ENCODE results near the gene HS3ST1. TPM values are rescaled to one million over a fixed set of nuclear protein-coding genes. Genes with fewer than 3 reads are reported as not detected.

The HS3ST1 gene
- polyA plus RNA-seq, 3 donors: 0.74 to 2.2 (median 1.4) TPM

DNA sequence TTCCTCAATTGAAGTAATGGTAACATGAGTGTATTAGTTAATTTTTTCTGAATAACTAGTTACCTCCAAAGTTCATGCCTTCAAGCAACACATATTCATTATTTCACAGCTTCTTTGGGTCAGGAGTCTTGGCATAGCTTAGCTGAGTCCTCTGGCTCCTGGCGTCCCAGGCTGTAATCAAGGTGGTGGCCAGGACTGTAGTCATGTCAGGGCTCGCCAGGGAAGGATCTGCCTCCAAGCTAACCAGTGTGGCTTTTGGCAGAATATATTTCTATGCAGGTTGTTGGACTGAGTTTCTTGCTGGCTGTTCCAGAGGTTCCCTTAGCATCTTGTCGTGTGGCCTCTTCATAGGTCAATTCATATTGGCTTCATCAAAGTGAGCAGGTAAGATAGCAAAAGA is 10.0 kb upstream of the HS3ST1 start:
- no peak for DNase-seq

DNA sequence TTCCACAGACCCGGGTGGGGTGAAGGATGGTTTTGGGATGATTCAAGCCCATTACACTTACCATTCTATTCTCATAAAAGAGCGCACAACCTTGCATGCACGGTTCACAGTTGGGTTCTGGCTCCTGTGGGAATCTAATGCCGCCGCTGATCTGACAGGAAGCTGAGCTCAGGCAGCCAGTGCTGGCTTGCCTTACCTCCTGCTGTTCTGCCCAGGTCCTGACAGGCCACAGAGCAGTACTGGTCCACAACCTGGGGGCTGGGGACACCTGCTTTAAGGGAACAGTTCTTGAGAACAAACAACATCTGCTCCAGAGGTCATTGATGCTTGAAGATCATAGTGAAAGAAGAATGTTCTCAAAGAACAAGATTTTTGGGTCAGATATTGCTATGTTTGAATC is 8.0 kb upstream of the HS3ST1 start:
- DNase-seq: no peak

DNA sequence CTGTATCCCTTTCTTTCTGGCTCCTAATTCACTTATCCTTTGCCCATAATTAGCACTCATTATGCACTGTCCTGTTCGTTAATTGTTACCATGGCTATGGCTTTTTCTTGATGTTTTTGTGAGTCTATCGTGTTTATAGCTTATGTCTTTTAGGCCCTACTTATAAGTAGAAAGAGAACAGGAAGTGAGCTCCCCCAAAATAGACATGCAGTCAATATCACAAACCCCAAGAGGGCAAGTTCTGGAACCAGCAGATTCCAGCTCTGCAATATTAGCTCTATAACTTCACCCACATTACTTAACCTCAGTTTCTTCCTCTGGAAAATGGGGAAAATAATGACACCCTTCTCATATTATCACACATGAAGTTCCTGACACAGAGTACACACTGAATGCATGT is 7.4 kb upstream of the HS3ST1 start:
- DNase-seq: no peak

DNA sequence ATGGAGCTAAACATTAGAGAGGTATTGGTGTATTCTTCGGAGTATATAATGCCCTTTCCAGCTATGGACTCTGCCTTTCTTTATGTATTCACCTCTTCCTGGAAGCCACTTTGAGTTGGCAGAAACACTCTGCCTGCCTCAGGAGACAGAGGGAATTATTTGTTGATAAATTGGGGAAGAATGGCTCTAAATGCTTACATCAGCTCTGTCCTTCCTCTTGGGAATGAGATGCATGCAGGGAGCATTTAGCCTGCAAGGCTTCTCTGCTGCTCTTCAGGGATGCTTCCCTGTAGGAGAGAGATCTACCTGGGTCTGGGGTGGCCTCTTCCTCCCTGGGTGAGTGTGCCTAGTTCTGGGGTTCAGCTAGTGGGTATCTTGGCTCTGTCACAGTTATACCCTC is 6.9 kb upstream of the HS3ST1 start:
- DNase-seq: no peak

DNA sequence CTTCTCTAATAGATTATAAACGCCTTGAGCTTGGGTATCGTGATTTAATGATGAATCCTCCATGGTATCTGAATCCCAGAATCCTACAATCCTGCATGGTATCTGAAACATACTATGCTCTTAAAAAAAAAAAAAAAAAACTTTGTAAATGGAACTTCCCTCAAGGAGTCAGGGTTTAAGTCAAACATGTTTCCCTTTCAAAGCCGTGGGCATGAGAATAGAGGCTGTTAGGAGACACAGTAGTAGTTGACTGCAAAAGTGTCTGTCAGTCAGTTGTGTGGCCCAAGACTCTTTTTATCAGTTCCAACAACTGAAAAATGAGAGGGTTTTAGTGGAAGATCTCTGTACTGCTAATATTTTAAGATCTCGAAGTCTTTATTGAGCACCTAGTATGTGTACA is 2.4 kb upstream of the HS3ST1 start:
- no peak for DNase-seq

DNA sequence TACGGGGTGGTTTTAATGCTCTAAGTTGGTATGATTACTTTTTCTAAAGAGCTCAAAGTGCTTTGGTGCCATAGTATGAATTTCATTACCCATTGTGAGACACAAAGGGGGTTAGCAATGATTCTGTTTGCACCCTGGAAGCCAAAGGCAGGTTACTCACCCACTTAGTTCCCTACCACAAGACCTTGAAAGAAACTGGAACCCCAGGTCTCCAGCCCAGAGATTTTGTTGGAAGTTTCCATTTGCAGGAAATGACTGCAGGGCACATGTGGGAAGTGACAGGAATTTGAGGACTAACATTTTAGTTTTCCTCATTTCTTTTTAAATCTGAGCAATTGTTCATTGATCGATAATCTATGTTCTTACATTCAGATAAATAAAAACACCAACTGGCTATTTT is 1.8 kb upstream of the HS3ST1 start:
- no peak for DNase-seq

DNA sequence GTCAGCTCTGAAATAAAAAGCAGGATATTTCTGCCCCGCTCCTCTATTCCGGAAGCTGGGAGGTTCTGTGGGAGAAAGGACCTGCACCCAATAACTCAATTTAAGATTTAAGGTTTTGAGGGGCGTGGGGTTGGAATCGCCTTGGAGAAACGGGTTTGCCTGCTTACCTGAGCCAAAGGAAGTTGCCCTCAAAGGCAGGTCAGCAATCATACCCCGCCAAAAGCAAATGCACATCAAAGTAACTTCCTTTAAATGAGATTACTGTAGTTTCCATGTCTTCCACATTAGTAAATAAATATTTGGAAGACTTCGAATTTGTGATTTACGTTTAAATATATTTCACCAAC is 978 bp upstream of the HS3ST1 start:
- DNase-seq: no peak

DNA sequence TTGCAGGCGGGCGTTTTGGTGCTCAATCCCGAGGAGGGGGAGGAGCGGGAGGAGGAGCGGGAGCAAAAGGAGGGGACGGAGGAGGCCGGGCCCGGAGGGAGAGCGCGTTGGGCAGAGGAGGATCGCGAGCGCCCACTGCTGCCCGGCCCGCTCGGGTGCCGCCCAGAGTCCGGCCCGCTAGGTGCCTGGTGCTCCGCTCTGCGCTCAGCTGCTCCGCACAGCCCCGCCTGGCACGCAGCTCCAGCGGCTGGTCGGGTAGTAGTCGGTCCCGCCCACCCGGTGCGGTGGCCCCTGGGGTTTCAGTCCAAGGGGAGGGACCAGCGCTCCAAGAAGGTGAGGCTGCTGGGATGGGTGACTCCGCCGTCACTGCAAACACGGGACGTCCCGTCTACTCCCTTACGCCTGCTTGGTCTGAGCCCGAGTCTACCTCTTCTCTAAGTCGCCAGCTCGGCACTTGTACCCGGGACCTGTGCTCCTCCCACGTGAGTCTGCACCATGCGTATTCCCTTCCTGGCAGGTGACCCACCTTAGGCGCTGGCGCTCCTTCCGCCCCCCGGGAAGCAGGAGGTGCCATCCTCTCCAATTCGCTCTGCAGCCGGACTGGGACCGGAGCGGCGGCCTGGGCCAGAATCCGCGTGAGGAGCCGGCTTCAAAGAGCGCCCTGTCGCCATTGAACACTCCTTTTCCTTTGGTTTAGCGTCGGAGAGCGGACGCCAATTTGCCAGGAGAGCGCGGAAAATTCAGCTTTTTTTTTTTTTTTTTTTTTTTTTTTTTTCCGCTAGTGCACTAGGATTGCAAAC is 405 bp upstream of the HS3ST1 start:
- peak; percentile 67 for DNase-seq

DNA sequence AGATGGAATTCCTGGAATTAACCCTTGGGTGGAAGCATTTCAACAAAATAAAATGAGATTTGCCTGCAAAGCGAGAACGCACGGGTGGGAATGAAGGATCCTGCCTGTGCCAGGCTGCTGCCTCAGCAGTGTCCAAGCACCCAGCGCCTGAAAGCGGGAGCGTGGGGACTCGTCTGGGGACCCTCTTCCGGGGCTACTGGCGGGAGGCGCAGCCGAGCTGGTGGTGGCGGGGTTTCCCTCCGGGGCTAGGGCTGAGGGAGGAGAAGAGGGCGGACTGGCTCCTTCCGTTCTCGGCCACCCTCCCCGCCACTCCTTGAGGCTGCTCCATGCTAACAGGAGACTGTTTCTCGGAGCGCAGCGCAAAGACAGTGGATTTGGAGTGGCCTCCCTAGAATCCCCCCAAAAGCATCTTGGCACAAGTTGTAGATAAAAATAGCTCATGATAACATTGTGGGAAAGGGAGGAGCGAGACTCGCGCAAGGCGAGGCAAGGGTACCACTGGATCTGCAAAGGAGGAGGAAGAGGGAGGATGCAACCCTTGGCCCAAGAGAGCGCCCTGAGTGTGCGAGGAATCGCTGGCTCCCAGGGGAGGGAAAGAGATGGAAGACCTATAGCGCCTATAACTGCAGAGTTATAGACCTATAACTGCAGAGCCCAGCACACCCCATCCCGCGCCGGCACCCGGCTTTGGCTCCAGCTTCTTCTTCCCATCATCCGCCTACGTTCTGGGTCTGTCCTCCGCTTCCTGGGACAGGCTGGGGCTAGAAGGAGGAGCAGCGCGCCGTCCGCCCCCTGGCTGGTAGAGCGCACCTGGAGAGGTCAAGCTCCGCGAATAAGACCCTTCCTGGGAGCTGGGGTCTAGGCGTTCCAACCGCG is 1.3 kb downstream of the HS3ST1 start:
- no peak for DNase-seq

DNA sequence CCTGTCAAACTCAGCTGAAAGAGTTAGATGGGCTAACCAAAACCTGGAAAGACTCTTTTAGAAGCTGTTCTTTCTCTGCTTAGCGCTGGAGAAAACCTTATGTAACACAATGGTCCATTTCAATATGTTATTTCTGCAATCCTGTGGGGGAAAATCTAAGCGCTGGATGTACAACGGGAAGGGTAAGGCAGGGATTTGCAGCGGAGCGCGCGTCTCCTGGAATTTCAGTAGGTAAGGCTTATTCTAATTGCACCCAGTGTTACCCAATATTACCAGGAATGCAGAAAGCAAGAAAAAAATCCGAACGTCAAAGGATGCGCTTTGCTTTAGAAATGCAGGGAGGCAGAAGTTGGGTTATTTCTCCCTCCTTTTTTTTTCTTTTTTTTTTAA is 2.0 kb downstream of the HS3ST1 start:
- no peak for DNase-seq

DNA sequence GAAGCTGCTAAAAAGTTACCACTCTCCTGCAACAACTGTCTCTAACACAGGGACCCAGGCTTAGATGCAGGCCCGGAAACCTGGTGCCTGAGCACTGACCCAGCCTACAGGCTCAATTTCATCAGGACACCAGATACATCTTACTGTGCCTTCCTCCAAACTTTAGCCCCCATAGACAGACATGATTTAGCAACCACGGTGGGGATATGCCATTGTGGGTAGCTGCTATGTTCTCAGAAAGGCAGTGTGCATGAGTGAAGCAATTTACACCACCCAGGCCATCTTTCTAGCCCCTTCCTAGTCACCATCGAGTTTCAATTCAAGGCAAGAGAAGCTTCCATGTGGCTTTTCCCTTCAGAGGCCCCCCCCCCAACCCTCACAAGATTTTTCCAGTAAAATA is 2.7 kb downstream of the HS3ST1 start:
- DNase-seq: no peak

DNA sequence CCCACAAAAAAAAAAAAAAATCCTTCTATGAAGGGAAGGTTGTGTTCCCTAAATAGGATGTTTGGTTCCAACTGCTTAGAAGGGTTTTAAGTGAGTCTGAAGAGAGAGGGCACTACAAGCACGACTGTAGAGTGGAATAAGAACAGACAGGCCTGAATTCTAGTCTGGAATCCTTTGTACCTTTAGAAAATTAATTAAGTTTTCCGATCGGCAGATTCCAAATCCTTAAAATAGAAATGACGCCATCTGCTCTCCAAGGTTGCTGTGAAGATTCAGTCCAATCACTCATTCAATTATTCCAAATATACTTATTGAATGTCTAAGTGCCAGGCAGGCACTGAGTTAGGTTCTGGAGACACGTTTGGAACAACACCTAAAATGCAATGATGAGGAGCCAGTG is 3.8 kb downstream of the HS3ST1 start:
- no peak for DNase-seq

DNA sequence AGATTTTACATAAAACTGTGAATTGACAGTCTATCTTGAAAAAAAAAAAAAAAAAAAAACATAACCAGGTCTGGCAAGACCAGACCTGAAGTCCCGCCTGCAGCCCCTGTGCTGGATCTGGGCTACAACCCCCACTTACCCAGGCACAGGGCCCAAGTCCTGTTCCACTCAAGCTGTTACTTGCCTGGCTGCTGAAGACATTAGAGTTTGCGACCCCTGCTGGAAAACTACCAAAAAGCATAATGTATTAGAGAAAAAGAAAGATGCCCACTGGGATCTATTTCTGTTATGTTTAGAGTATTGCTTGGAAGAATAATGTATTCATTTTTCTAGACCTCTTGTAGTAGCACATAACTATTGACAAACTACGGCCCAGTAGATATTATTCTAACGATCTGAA is 4.7 kb downstream of the HS3ST1 start:
- DNase-seq: no peak

DNA sequence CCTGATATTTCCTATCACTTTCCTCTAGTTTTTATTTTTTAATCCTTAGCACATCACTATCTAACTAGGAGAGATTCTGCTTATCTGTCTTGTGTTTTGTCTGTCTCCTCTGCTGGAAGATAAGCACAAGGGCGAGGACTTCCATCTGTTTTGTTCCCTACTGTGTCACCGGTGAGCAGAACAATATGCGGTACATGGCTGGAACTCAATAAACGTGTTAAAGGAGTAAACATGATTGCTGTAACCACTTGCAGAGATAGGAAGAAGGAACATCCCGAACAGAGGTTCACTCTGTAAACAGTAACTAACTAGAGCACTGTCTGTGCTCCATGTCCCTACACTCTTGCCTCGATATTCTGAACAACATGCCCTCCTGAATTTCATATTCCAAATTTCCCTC is 5.2 kb downstream of the HS3ST1 start:
- no peak for DNase-seq

DNA sequence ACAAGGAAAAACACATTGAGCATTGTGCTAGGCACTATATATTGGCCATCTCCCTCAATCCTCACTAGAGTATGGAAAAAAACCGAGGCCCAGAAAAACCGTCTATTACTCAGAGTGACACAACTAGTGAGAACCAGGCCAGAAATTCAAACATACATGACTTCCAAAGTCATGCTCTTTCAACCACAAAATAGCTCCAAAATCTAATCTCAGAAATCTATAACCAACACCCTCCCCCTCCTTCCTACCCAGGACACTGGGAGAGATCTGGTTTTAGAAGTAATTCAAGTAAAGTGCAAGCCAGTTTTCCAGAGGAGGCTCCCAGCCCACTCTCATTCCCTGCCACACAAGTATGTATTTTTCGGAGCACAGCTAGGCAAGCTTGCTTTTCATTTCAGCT is 7.6 kb downstream of the HS3ST1 start:
- DNase-seq: no peak

DNA sequence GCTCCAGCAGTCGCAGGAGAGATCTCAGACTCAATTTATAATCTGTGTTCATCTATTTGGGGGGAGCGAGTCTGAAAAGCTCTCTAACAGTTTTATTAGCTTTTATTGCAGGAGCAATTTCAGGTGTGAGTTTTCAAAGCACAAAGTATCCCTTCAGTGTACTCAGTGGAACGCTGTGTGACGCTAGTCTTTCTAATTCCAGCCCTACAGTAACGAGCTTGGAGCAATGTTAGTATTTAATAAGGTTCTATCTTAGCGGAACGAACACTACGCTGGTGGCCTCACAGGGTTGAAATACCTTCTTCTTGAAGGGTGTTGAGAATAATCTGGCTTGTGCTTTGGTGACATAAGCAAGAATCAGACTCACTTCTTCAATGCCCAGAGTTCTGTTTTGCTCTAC is 8.4 kb downstream of the HS3ST1 start:
- no peak for DNase-seq

DNA sequence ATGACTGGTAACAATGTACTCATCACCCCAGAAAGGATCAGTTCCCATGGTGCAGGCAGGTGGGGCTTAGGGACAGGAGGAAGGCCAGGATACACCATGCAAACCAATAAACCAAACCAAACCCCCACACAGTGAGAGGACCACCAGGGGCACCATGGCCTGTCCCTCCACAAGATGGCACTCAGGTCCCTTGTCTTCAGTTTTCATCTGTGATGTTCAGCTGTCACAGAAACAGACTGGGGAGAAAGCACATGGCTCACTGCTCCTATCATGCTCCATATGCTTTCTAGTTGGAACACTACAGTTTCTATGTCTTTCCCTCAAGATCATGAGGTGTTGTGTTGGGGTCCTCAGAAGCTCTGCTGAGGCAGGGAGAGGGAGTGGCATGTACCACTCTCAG is 10.1 kb downstream of the HS3ST1 start:
- no peak for DNase-seq

DNA sequence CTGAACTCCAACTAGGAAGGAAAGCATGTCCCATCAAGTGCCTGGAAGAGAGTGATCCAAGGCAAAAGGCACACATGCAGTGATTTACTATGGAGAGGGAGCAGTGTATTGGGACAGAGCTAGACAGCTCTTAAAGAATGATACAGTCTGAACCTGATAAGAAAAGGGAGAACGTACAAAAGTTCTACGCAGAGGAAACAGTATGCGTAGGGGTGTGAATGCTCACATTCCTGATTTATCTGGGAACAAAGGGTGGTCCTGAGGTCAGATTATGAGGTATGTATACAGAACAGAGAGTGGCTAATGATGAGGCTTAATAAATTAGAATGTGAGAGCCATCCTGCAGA is 12.0 kb downstream of the HS3ST1 start:
- DNase-seq: no peak

DNA sequence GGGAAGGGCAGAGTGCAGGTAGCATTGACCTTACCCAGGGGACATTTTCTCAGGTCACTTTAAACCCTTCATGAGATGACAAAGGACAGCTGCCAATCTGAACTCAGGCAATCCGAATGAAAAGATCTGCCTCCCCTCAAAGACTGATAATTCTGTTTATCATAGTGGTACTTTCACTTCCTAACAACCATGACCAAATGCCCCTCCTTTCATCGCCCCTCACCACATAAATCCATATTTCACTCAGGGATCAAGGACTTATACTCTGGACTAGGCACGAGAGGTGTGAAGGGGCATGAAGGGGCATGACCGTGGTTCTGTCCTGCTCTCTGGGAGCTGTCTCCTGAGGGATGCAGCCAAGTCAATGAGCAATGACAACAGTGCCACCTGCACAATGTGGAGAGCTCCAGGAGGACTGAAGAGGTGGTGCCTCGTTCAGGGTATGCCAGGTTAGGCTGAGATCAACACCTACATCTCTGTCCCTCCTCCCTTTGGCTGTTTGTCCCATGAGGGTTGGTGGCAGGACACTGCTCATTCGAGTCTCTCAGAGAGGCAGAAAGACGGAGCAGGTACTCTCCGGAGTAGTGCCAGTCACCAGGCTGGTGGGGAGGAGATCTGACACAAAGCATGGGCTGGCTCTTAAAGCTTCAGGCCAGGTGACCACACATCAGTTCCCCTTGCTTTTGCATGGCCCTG is 12.5 kb downstream of the HS3ST1 start:
- no peak for DNase-seq

DNA sequence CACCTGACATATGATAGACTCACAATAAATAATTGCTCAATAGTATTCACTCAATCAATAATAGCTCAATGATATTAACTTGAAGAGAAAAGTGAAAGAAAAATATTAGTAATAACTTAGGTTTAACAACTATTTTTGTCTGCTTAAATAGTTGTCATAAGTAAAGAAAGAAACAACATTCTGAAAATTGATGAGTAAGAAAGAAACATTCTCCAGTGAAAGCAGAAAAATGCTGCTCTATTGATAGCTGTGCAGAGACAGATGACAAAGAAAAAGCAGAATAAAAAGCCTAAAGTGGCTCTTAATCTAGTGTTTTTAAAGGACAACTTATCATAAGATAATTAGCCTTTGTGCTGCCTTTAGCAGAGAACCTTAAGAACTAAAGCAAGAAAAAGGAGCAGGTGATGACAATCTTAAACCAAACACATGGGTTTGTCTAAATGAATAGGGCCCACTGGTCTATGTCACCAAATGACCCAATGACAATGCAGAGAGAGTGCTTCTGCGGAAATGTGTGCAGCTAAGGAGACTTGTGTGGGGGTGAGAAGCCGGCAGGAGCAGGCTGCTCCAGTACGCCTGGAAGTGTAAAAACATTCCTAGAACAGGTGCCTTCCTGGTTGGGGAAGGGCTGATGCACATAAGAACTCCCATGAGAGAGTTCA is 13.2 kb downstream of the HS3ST1 start:
- no peak for DNase-seq

DNA sequence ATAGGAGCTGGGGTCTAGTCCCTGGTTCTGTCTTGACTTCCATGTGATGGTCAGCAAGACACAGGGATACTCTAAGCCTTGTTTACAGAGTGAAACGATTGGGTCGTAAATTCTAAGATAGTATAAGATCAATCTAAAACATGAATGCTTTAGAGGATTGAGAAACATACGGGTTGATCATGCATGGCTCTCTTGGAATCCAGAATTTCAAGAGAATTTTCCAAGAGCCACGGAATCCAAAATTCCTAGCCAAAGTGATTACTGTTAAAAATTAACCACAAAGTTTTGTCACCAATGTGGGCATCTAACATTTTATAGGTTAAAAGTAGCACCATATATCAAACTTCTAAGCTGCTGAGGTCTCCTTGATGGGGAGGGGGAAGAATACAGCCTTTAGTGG is 16.5 kb downstream of the HS3ST1 start:
- no peak for DNase-seq

DNA sequence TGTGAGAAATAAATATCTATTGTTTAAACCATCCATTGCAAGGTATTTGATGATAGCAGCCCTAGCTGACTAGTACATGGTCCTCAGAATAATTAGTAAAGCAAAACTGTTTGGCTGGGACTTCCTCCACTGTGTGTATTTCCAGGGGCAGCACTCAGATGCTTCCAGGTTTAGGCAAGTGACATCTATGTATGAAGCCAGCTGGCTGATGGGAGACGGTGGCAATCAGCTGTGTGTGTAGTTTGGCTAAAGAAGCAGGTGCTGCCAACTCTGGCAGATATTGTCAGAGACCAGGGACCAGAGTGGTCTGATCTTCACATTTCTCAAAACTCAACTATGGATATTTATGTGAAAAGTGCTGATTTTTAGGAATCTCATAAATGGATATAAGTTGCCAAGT is 19.1 kb downstream of the HS3ST1 start:
- DNase-seq: no peak
